ENCODE measurements around the gene ALX3.

Gene ALX3

GRCh38 chr1:110070671-110071242, at the start of gene ALX3:
TSS of gene ALX3 (minus strand) at chr1:110070672. CDS start at chr1:110070612, 60 bp downstream.
- no peak for DNase-seq

DNA sequence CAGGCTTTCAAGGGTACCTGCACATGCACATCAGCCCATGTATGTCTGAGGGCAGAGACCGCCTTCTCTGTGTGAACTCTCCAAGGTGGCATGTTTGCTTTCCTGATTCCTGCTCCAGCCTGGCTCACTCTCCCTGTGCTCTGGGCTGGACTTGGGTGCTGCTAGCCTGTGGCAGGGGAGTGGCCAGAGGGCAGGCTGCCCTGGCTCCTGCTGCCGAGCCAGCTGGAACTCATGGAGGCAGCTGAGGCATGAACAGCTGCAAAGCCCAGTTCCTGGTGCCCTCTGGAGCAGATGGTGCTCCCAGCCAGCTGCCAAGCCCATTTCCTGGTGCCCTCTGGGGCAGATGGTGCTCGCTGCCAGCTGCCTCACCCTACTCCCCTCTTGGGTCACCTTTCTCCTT, 49.4 kb upstream of the ALX3 start:
- no peak for DNase-seq

GRCh38 chr1:110118636-110119396, 48.3 kb upstream of the ALX3 start:
- DNase-seq, result no peak

GRCh38 chr1:110114784-110115183, 44.3 kb upstream of the ALX3 start:
- no peak for DNase-seq

DNA sequence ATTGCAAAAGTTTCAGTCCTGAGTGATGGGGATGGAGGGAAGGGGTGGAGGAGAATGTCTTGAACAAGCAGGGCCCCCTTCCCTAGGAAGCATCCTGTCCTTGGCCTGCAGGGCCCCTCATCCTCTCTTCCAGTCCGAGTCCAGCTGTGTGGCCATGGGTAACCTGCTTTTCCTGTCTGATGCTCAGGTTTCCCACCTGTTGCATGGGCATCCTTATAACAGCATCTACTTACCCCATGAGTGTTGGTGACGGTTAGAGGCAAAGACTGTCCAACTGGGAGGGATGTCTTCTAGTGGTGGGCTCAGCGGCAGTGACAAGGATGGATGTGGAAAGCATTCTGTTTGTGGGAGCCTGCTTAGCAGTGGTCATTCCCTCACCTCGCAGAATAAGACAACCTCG, 43.7 kb upstream of the ALX3 start:
- DNase-seq, result no peak

DNA sequence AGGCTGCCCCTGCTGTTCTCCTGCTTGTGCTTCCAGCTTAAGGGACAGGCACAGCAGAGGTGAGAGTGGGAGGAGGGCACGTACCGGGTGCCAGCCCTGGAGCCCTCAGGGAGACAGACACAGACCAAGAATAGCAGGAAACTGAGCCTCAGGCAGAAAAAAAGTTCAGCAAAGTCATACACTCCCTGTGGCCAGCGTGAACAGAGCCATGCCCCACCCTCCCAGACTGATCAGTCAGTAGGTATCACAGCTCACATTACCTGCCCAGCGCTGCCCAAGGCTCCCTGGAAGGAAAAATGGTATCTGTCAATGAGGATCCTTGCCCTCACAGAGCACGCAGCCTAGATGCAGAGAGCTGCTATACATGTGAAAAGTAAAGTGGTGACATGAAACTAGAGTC, 43.1 kb upstream of the ALX3 start:
- DNase-seq, result no peak

DNA sequence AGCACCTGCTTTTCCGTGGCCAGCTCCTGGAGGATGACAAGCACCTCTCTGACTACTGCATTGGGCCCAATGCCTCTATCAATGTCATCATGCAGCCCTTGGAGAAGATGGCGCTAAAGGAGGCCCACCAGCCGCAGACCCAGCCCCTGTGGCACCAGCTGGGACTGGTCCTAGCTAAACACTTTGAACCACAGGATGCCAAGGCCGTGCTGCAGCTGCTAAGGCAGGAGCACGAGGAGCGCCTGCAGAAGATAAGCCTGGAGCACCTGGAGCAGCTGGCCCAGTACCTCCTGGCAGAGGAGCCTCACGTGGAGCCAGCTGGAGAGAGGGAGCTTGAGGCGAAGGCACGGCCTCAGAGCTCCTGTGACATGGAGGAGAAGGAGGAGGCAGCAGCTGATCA, 42.2 kb upstream of the ALX3 start:
- DNase-seq, result no peak

DNA sequence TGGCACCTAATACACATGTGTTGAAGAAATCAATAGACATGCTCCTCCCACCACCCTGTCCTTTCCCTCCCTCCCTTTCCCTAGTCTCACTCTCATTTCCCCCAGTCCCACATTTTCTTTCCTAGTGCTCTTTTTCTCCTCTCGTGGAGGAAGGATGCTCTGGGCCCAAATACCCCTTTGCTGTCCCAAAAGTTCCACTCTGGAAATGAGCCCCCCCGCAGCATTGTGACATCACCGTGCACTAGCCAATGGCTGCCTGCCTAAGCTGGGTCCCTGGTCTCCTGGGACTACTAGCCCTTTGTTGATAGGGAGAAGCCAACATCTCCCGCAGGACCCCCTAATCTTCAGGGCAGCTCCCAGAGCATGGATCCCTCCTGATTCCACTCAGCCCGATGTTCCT, 41.7 kb upstream of the ALX3 start, which contains the start of gene UBL4B:
Gene UBL4B, plus strand, starts transcription at position 301 of the 400 bp plus-strand sequence. Its CDS starts 92 bp downstream, at position 393.
- no peak for DNase-seq

GRCh38 chr1:110111081-110111480, 40.6 kb upstream of the ALX3 start:
- no peak for DNase-seq

DNA sequence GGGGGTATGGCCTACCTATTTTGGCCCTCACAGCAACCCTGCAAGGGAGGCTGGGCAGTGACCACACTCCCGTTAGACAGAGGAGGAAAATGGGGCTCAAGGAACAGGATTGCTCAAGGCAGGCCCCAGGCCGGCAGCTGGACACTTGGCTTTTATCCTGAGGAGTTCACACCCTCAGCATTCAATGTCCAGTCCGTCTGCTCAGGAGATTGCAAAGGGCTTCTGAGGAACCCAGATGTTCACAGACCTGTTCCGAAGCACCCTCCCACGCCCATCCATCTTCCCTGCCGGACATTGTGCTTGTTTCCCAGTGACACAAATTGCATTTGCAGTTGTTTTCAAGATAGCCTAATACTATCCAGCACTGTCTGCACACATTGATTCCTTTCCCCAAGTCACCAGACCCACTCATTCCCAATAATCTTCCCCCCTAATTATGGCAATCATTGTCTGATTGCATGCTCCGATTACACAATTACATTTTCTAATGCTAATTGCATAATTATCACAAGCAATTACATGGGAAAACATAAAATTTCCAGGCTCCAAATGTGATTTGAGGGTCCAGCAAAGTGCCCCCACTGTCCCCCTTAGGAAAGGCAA, 37.5 kb upstream of the ALX3 start:
- DNase-seq, result no peak

- DNase-seq, result peak; percentile 62
Measured at GRCh38 chr1:110106013-110106941, 35.8 kb upstream of the ALX3 start.

- DNase-seq, result no peak
Measured at GRCh38 chr1:110102081-110102480, 31.6 kb upstream of the ALX3 start.

- DNase-seq, result no peak
Measured at GRCh38 chr1:110100335-110100734, 29.9 kb upstream of the ALX3 start.

- no peak for DNase-seq
Measured at GRCh38 chr1:110098222-110099026, 28.0 kb upstream of the ALX3 start.

- no peak for DNase-seq
Measured at GRCh38 chr1:110097507-110098221, 27.2 kb upstream of the ALX3 start.

DNA sequence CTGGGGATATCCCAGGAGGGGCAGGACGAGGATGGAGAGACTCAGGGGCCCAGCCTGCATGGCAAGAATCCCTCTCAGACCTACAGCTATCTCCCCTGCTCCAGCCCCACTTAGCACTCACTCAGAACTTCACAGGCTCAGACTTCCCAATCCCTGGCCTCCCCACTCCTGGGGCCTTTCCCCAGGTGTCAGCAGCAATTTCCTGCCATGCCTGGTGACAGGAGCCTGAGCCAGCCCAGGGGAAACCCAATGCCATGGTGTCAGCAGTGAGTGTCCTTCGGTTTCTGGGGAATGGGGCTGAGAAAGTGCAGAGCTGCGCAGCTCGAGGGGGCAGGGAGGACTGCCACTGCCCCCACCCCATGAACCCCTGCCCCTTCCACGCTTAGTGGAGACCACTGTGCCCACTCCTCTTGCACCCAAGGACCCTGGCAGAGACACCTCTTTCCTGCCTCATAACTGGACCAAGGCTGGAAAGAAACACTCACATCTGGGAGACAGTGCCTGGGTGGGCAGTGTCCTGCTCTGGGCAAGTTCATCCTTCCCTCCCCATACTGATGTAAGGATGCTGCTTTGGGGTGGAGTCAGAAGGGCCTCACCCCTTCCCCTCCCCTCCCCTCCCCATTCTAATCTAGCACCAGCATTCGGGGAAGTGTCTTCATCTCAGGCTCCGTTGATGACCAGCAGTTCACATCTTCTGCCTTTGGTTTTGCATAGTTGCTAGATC, 24.6 kb upstream of the ALX3 start:
- DNase-seq, result no peak

GRCh38 chr1:110092991-110093390, 22.5 kb upstream of the ALX3 start:
- no peak for DNase-seq

GRCh38 chr1:110091791-110092190, 21.3 kb upstream of the ALX3 start:
- DNase-seq, result no peak

GRCh38 chr1:110091381-110091780, 20.9 kb upstream of the ALX3 start:
- DNase-seq, result no peak

DNA sequence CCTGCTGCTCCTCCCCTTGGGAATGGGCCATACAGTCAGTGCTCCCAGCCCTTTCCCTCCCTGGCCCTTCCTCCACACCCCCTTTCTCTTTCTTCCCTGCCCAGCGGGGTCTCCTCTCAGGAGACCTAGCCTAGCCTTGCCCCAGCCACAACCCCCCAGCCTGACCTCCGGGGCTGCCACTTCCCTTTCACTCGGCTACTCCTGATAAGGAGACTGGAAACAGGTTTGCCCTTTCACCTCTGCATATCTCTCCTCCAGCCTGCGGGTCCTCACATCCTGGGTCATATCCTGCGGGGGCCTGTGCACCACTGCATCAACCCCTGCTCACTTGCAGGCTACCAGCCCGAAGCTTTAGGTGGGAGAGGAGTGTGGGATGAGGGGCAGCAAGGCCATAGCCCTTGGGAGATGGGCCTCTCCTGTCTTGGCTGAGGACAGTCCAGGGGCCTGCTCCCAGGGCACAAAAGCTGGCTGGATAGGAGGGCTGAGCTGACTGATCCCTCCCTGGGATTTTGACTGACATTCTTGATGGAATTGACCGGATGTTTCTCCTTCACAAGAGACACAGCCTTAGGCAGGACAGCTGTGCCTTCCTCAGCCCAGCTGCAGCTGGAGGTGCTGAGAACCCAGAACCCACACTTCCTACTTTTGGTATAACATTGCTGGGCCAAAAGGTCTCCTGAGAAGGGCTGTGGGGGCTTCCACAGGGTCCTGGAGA, 19.2 kb upstream of the ALX3 start:
- DNase-seq, result no peak

All from activated CD4-positive, CD25-positive, alpha-beta regulatory T cell treated with anti-CD3 and anti-CD28 coated beads, Interleukin-2, amount 50 U/mL, for 72 hours (primary cell).